Measurements from ENCODE around the gene RNF167.

The RNF167 gene

GRCh38 chr17:4938688-4939545 lies 1.2 kb upstream of the RNF167 start:
- DNase-seq (ENCODE audit: low read depth), result no peak

- no peak for DNase-seq (ENCODE audit: low read depth)
Measured at GRCh38 chr17:4939546-4939795, 597 bp upstream of the RNF167 start.

- peak; percentile 33 for DNase-seq (ENCODE audit: low read depth)
Measured at GRCh38 chr17:4940555-4941318, 669 bp downstream of the RNF167 start.

GRCh38 chr17:4941319-4941610 lies 1.2 kb downstream of the RNF167 start:
- no peak for DNase-seq (ENCODE audit: low read depth)

GRCh38 chr17:4942760-4943508 lies 2.9 kb downstream of the RNF167 start:
- DNase-seq (ENCODE audit: low read depth), result no peak

GRCh38 chr17:4944163-4944553 lies 4.1 kb downstream of the RNF167 start:
- DNase-seq (ENCODE audit: low read depth), result no peak

GRCh38 chr17:4944554-4945175 lies 4.6 kb downstream of the RNF167 start:
- DNase-seq (ENCODE audit: low read depth), result no peak

GRCh38 chr17:4945176-4945943 lies 5.3 kb downstream of the RNF167 start:
- DNase-seq (ENCODE audit: low read depth), result peak; percentile 80

GRCh38 chr17:4945944-4946280 lies 5.8 kb downstream of the RNF167 start:
- DNase-seq (ENCODE audit: low read depth), result no peak

GRCh38 chr17:4946312-4946976 lies 6.4 kb downstream of the RNF167 start:
- DNase-seq (ENCODE audit: low read depth), result no peak

- DNase-seq (ENCODE audit: low read depth), result no peak
Measured at GRCh38 chr17:4947010-4947410, 6.9 kb downstream of the RNF167 start.

- DNase-seq (ENCODE audit: low read depth), result peak; percentile 49
Measured at GRCh38 chr17:4947411-4948165, 7.5 kb downstream of the RNF167 start.

GRCh38 chr17:4948166-4948930 lies 8.3 kb downstream of the RNF167 start, which contains the start of gene PFN1:
TSS of gene PFN1 (minus strand) at chr17:4948530. CDS start at chr17:4948394, 136 bp downstream.
- peak; percentile 85 for DNase-seq (ENCODE audit: low read depth)

GRCh38 chr17:4948931-4949320 lies 8.9 kb downstream of the RNF167 start:
- DNase-seq (ENCODE audit: low read depth), result peak; percentile 67

- DNase-seq (ENCODE audit: low read depth), result peak; percentile 63
Measured at GRCh38 chr17:4949321-4950074, 9.4 kb downstream of the RNF167 start.

- peak; percentile 23 for DNase-seq (ENCODE audit: low read depth)
Measured at GRCh38 chr17:4950075-4950745, 10.1 kb downstream of the RNF167 start.

GRCh38 chr17:4950746-4951204 lies 10.7 kb downstream of the RNF167 start, which contains the start of gene ENO3:
TSS of gene ENO3 (plus strand) at chr17:4951119. CDS start at chr17:4951830, 711 bp downstream.
- DNase-seq (ENCODE audit: low read depth), result no peak

GRCh38 chr17:4951486-4951885 lies 11.4 kb downstream of the RNF167 start:
- no peak for DNase-seq (ENCODE audit: low read depth)

Data from activated T-helper 9 cell treated with anti-CD3 and anti-CD28 coated beads, Interleukin-2, amount 50 U/mL, for 16 hours (primary cell).